Activated CD8-positive, alpha-beta memory T cell treated with anti-CD3 and anti-CD28 coated beads for 24 hours (primary cell): ENCODE measurements around the gene CRACR2B.

Source experiments
- DNase-seq: peaks from one replicate; pipeline ENCODE4 v3.0.0-alpha.2; 2020

The CRACR2B gene

DNA sequence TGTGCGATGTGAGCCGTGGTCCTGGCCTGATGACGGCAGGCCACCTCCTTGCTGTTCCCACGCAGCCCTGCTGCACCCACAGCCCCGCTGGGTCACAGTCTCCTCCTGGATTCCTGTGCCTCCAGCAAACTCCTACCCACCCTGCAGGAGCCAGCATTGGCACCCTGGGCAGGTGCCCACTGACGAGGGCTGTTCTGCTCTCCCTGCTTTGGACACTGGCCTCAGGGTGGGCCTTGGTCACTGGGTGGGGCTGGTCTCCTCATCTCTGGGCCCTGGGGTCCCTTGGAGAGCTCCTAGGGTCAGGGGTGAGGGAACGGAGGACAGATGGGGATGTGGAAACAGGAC, 27.6 kb downstream of the CRACR2B start:
- no peak for DNase-seq

GRCh38 chr11:855796-856195, 28.1 kb downstream of the CRACR2B start:
- DNase-seq, result no peak

GRCh38 chr11:856397-856796, 28.7 kb downstream of the CRACR2B start:
- DNase-seq, result no peak

DNA sequence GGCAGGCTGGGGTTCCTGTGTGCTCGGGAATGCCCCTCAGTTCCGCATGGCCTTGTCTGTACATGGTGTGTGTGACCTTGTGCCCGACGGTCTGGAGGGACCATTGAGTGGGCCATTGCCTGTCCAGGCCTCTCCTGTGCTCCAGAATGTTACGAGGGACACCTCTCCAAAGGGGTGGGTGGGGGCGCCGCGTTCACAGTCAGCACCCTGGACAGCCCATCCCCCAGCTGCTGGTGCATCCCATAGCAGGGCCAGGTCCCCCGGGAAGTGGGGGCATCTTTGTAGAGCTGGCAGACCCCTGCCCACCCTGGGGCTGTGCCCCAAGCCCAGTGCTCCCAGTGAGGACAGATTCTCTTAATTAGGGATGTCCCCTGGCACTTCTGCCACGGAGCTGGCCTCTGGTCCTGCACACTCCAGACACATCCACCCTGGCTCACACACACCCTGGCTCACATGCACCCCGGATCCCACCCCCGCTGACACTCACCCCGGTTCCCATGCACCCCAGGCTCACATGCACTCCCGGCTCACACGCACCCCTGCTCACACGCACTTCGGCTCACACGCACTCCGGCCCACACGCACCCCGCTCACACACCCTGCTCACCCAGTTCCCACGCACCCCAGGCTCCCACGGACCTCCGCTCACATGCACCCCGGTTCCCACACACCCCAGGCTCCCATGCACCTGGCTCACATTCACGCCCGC, 30.5 kb downstream of the CRACR2B start:
- DNase-seq, result no peak

GRCh38 chr11:858762-859339, 31.1 kb downstream of the CRACR2B start:
- no peak for DNase-seq

DNA sequence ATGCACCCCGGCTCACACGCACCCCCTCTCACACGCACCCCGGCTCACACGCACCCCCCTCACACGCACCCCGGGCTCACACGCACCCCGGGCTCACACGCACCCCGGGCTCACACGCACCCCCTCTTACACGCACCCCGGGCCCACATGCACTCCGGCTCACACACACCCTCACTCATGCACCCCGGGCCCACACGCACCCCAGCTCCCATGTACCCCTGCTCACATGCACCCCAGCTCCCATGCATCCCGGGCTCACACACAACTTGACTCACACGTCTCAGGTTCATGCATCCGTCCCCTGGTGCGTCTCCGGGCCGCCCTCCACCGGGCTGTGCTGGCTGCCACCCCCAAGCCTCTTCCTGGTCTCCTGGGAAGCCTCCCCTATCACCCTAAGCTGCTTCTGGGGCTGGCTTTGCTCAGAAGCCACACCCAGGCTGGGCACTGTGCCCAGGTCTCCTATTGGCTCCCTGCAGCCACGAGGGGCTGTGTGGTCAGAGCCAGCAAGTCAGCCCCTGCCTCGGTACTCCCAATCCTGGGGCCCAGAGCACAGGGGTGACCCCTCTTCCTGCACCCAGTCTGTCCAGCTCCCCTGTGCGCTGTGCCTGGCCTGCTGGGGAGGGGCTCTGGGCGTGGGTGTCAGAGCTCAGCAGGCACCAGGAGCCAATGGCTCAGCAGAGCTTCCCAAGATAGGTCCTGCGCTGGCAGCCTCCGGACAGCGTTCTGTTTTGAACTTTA, 31.8 kb downstream of the CRACR2B start:
- DNase-seq, result no peak

GRCh38 chr11:860234-861104, 32.8 kb downstream of the CRACR2B start:
- no peak for DNase-seq

GRCh38 chr11:861105-861479, 33.4 kb downstream of the CRACR2B start:
- no peak for DNase-seq

- no peak for DNase-seq
Measured at GRCh38 chr11:862081-862661, 34.5 kb downstream of the CRACR2B start.

DNA sequence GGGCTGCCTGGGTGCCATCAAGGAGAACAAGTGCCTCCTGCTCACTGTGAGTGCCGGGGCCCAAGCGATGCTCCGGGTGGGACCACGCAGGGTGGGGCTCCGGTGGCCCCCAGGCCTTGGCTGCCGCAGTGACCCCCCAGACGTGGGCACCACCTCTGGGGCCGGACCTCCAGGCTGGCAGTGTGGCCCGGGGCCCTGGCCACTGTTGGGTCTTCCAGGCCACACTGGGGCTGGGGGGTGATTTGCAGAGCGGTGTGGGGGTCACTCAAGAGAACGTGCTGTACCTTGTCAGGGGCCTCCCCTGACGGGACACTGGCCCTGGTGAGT, 34.9 kb downstream of the CRACR2B start:
- DNase-seq, result no peak

- DNase-seq, result no peak
Measured at GRCh38 chr11:863023-863909, 35.5 kb downstream of the CRACR2B start.

DNA sequence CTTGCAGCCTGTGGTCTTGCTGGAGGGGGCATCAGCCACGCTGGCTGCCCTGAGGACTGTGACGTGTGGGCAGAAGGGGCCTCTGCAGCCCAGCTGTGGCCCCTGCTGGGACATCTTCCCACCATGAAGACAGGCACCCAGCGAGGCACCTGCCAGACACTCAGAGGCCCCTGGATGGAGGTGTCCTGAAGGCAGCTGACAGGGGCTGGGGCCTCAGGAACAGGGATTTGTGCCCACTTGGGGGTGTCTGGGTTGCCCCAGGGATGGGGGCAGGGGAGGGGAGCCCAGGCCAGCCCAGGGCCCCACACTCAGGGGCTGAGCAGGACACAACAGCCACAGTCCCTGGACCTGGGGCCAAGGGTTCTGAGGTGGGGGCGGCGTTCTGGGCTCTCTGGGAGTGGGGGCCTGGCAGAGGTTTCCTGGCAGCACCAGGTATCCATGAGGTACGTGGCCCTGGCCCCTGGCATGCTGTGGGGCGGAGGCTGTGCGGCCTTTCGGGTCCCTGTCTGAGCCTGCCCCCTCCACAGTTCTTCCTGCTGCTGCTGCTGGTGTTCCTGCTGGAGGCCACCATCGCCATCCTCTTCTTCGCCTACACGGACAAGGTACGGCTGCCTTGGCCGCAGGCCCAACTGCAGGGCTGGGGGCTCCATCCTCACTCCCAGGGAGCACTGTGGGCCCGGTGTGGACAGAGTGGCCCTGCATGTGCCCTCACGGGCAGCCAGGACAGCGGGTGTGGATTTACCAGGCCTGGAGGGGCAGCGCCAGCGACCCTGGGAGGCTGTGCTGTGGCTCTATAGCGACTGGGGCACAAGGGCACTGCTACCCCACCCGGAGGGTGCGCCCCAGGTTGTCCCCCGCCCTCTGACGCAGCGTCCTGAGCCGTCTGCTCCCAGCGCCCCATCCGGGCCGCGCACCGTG, 36.5 kb downstream of the CRACR2B start:
- no peak for DNase-seq

DNA sequence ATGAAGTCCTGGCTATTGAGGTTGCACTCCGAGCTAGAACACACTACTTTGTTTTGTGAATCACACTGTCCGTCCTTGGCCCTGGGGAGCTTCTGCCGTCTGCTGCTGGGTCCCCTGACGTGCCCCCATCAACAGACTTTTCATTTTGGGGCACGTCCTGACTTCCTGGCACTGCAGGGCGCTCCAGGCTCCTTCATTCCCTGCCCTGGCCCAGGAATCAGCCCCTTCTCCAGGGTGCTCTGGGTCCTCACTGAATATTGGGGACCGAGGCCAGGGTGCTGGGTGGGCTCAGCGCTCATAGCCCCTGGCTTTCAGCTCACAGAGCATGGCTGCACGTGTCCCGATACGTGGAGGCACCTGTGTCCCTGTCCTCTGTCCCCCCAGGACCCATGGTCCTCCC, 37.2 kb downstream of the CRACR2B start:
- DNase-seq, result no peak

- DNase-seq, result no peak
Measured at GRCh38 chr11:865462-866430, 38.0 kb downstream of the CRACR2B start.

GRCh38 chr11:866481-866880, 38.8 kb downstream of the CRACR2B start:
- DNase-seq, result no peak

DNA sequence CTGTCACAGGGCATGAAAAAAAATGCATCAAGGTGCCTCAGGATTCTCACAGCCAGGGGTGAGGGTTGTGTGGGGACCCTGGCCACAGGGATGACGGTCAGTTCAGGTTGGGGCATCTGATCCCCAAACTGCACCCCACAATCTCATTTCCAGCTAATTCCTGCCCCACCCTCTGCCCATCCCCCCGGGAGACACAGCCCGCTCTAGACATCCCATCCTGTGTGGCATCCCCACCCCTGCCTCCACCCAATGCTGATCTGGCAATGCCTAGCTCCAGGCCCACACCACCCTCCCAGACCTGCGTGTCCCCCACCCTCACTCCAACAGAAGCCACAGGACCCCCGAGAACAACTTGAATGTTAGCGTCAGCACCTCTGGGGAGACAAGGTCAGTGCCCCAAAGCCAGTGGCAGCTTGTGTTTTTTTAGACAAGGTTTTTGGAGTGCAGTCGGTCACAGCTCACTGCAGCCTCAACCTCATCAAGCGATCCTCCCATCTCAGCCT, 40.2 kb downstream of the CRACR2B start:
- no peak for DNase-seq

GRCh38 chr11:868394-868793, 40.7 kb downstream of the CRACR2B start:
- no peak for DNase-seq

DNA sequence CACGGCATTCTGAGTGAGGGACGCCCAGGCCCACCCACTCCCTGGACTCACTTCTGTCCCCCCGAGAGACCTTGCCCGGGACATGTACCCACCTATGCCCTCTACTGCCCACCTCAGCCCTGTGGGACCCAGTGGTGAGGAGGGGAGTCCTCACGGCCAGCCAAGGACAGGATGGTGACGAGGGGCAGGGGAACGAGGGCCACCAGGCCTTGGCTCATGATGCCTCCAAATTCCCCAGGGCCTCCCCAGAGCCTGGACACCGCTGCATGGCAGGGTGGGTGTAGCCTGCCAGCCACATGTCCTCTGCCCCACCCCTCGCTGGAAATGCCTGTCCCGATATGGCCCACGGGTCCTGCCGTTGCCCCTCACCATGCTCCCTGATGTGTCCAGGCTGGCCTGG, 41.1 kb downstream of the CRACR2B start:
- DNase-seq, result no peak

GRCh38 chr11:869399-870126, 41.8 kb downstream of the CRACR2B start:
- DNase-seq, result no peak
